ENCODE measurements around the gene ART3.
"Not testable (repeated sequence)": the region's sequence is repeated elsewhere in the genome, so short reads cannot be mapped to it uniquely, and the experiment has no call there.

The ART3 gene

GRCh38 chr4:76036855-76037254 is 37.7 kb upstream of the ART3 start:
- no peak for DNase-seq
- Histone ChIP-seq H3K4me3 (ENCODE audit: low read depth, low read length) (no peak overlapping the region), H3K4me1 (no peaks in the 10 kb centered on the region), H3K9me3 (no peaks in the 10 kb centered on the region), H3K36me3 (no peaks in the 10 kb centered on the region), H3K27me3 (peaks cover 25% of the 10 kb centered on the region)
- TF ChIP-seq CTCF (IDR thresholded peaks at IDR 0.05; ENCODE audit: low read depth, low read length) = no peak

GRCh38 chr4:76042241-76042998 is 32.1 kb upstream of the ART3 start:
- H3K4me3 ChIP-seq (ENCODE audit: low read depth, low read length); H3K9me3 ChIP-seq; H3K27me3 ChIP-seq; DNase-seq; H3K36me3 ChIP-seq; H3K4me1 ChIP-seq: not testable (repeated sequence)

GRCh38 chr4:76043306-76043705 is 31.2 kb upstream of the ART3 start:
- not testable (repeated sequence) for DNase-seq; H3K4me1 ChIP-seq; H3K27me3 ChIP-seq; H3K4me3 ChIP-seq (ENCODE audit: low read depth, low read length); H3K9me3 ChIP-seq; H3K36me3 ChIP-seq

GRCh38 chr4:76044686-76045085 is 29.8 kb upstream of the ART3 start:
- H3K4me3 ChIP-seq (ENCODE audit: low read depth, low read length); H3K9me3 ChIP-seq; H3K36me3 ChIP-seq; DNase-seq; H3K4me1 ChIP-seq; H3K27me3 ChIP-seq: not testable (repeated sequence)

GRCh38 chr4:76049860-76050416 is 24.6 kb upstream of the ART3 start:
- H3K9me3 ChIP-seq; H3K4me3 ChIP-seq (ENCODE audit: low read depth, low read length); H3K36me3 ChIP-seq; H3K4me1 ChIP-seq; DNase-seq: not testable (repeated sequence)
- H3K27me3 ChIP-seq = peaks cover 14% of the 10 kb centered on the region

GRCh38 chr4:76050560-76051050 is 23.9 kb upstream of the ART3 start:
- not testable (repeated sequence) for H3K9me3 ChIP-seq; H3K4me1 ChIP-seq; DNase-seq; H3K36me3 ChIP-seq; H3K4me3 ChIP-seq (ENCODE audit: low read depth, low read length)
- peaks cover 21% of the 10 kb centered on the region for H3K27me3 ChIP-seq

GRCh38 chr4:76053730-76054129 is 20.8 kb upstream of the ART3 start:
- no peak overlapping the region for H3K4me3 ChIP-seq (ENCODE audit: low read depth, low read length)
- no peak for DNase-seq
- H3K4me1 ChIP-seq = no peaks in the 10 kb centered on the region; the same call in 1 of the 2 replicates
- H3K27me3 ChIP-seq = peaks cover 47% of the 10 kb centered on the region
- H3K36me3 ChIP-seq = no peaks in the 10 kb centered on the region
- TF ChIP-seq CTCF (IDR thresholded peaks at IDR 0.05; ENCODE audit: low read depth, low read length) = no peak
- H3K9me3 ChIP-seq = no peaks in the 10 kb centered on the region

GRCh38 chr4:76055016-76055415 is 19.5 kb upstream of the ART3 start:
- Histone ChIP-seq H3K4me1 (no peaks in the 10 kb centered on the region; the same call in 1 of the 2 replicates), H3K36me3 (no peaks in the 10 kb centered on the region), H3K9me3 (no peaks in the 10 kb centered on the region), H3K4me3 (ENCODE audit: low read depth, low read length) (no peak overlapping the region), H3K27me3 (peaks cover 51% of the 10 kb centered on the region)
- no peak for TF ChIP-seq CTCF (IDR thresholded peaks at IDR 0.05; ENCODE audit: low read depth, low read length)
- DNase-seq = no peak

Data from BE2C (cell line).